GM21786 (cell line): ENCODE results near the gene CCNE1.

Experiments used
- ATAC-seq: cut with Tn5 transposase; IDR thresholded peaks from one replicate; pipeline ENCODE4 v1.9.1; 2021; ENCODE audit not compliant: unreplicated experiment

Gene CCNE1

GRCh38 chr19:29811125-29812079 lies at the start of gene CCNE1:
Gene CCNE1 (plus strand): TSS chr19:29811991. CDS start chr19:29812556, 565 bp downstream.
- peak; percentile 73 for ATAC-seq

GRCh38 chr19:29763196-29763595 lies 48.6 kb upstream of the CCNE1 start:
- ATAC-seq: no peak

- ATAC-seq: no peak
Measured at GRCh38 chr19:29764361-29764760, 47.4 kb upstream of the CCNE1 start.

- no peak for ATAC-seq
Measured at GRCh38 chr19:29766100-29766499, 45.7 kb upstream of the CCNE1 start.

GRCh38 chr19:29767039-29767735 lies 44.6 kb upstream of the CCNE1 start:
- no peak for ATAC-seq

GRCh38 chr19:29768166-29768565 lies 43.6 kb upstream of the CCNE1 start:
- ATAC-seq: no peak

GRCh38 chr19:29769997-29770396 lies 41.8 kb upstream of the CCNE1 start:
- ATAC-seq: no peak

- no peak for ATAC-seq
Measured at GRCh38 chr19:29770648-29771047, 41.1 kb upstream of the CCNE1 start.

GRCh38 chr19:29771708-29772414 lies 39.9 kb upstream of the CCNE1 start:
- ATAC-seq: no peak

- no peak for ATAC-seq
Measured at GRCh38 chr19:29772696-29773095, 39.1 kb upstream of the CCNE1 start.

- ATAC-seq: no peak
Measured at GRCh38 chr19:29773141-29773540, 38.6 kb upstream of the CCNE1 start.

- ATAC-seq: no peak
Measured at GRCh38 chr19:29774126-29774525, 37.7 kb upstream of the CCNE1 start.

- no peak for ATAC-seq
Measured at GRCh38 chr19:29777781-29778309, 33.9 kb upstream of the CCNE1 start.

GRCh38 chr19:29779921-29780320 lies 31.9 kb upstream of the CCNE1 start:
- ATAC-seq: no peak

GRCh38 chr19:29781386-29782259 lies 30.2 kb upstream of the CCNE1 start:
- ATAC-seq: no peak

GRCh38 chr19:29782260-29782580 lies 29.6 kb upstream of the CCNE1 start:
- ATAC-seq: no peak

- no peak for ATAC-seq
Measured at GRCh38 chr19:29783627-29784190, 28.1 kb upstream of the CCNE1 start.

- ATAC-seq: no peak
Measured at GRCh38 chr19:29784598-29785223, 27.1 kb upstream of the CCNE1 start.

GRCh38 chr19:29785360-29785759 lies 26.4 kb upstream of the CCNE1 start:
- ATAC-seq: no peak
